ENCODE data around the gene MYRF. TPM values are rescaled to one million over a fixed set of nuclear protein-coding genes. Genes with fewer than 3 reads are reported as not detected.

MYRF gene
- total and polyA plus RNA-seq, 9 of the 15 experiments (the other 6 are each of a cell fraction or from before 2014, with no cell fraction given) = 2.3 to 25.8 (median 7.1) TPM

GRCh38 chr11:61733120-61733978 is 19.1 kb upstream of the MYRF start (continued):
- TF ChIP-seq DACH1 (IDR thresholded peaks at IDR 0.05; ENCODE audit: partially characterized antibody) (peak; percentile 90), DEAF1 (CRISPR knock-in tag; IDR thresholded peaks at IDR 0.05) (peak; percentile 79), CREM (IDR thresholded peaks at IDR 0.05; ENCODE audit: low read depth) (peak; percentile 74), ARID2 (IDR thresholded peaks at IDR 0.05) (no peak), SAFB2 (IDR thresholded peaks at IDR 0.05; ENCODE audit: borderline replicate concordance, low read depth, low read length, severe bottlenecking) (no peak), PCBP2 (IDR thresholded peaks at IDR 0.05; ENCODE audit: low read depth, low read length, poor library complexity, severe bottlenecking) (no peak), JUND (IDR thresholded peaks at IDR 0.05; ENCODE audit: borderline replicate concordance, low read depth, low read length) (peak; percentile 45; the same call in 1 of the 2 replicates), JUND (tag; IDR thresholded peaks at IDR 0.05; ENCODE audit: borderline replicate concordance, low read depth, low read length) (peak; percentile 33; the same call in 1 of the 3 replicates), HNRNPUL1 (IDR thresholded peaks at IDR 0.05; ENCODE audit: low read length) (no peak), E2F1 (CRISPR knock-in tag; IDR thresholded peaks at IDR 0.05) (0 out of 2 replicates have a peak, but pooled peaks have one; percentile 34), MLLT1 (IDR thresholded peaks at IDR 0.05) (no peak), MAZ (CRISPR knock-in tag; conservative IDR thresholded peaks at IDR 0.05 in 1 of 2, IDR thresholded peaks at IDR 0.05 in 1 of 2) (peak; percentile 34 to 76; a peak in 2 of 4 replicates), ELF4 (CRISPR knock-in tag; IDR thresholded peaks at IDR 0.05) (no peak), CREB1 (IDR thresholded peaks at IDR 0.05) (0 out of 2 replicates have a peak, but pooled peaks have one; percentile 12), CREB1 (CRISPR knock-in tag; IDR thresholded peaks at IDR 0.05) (no peak), CXXC5 (CRISPR knock-in tag; IDR thresholded peaks at IDR 0.05) (peak; percentile 39), ARHGAP35 (IDR thresholded peaks at IDR 0.05; ENCODE audit: partially characterized antibody) (no peak), MNT (conservative IDR thresholded peaks at IDR 0.05) (peak in 1 of 2 experiments; percentile 87; a peak in 3 of 4 replicates), TBP (optimal IDR thresholded peaks at IDR 0.05; ENCODE audit: low read depth, low read length) (peak; percentile 40), GMEB1 (CRISPR knock-in tag; IDR thresholded peaks at IDR 0.05) (no peak)

All from K562 (cell line).